ENCODE data around the gene ATCAY.
"Not testable (repeated sequence)": the region's sequence is repeated elsewhere in the genome, so short reads cannot be mapped to it uniquely, and the experiment has no call there.

The ATCAY gene

GRCh38 chr19:3949997-3950859 is 69.7 kb downstream of the ATCAY start:
- no peak for DNase-seq

GRCh38 chr19:3950871-3951861 is 70.7 kb downstream of the ATCAY start:
- no peak for DNase-seq

GRCh38 chr19:3952755-3953276 is 72.3 kb downstream of the ATCAY start:
- DNase-seq, result not testable (repeated sequence)

DNA sequence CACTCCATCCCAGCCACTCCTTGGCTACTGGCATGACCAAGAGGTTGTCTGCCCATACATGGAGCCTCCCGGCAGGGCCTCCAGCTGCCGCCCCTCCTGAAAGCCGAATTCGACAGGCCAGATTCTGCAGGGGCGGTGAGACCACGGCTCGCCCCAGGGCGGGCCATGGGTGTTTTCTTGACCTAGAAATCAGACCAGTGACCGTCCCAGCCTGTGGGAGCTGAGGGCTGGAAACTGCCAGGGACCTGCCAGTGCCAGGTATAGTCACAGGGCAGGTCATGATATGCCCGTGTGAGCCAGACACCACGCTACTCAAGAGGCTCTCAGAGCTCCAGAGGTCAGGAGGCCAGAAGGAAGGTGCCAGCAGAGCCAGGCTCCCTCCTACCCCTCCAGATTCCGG is 73.6 kb downstream of the ATCAY start:
- no peak for DNase-seq

DNA sequence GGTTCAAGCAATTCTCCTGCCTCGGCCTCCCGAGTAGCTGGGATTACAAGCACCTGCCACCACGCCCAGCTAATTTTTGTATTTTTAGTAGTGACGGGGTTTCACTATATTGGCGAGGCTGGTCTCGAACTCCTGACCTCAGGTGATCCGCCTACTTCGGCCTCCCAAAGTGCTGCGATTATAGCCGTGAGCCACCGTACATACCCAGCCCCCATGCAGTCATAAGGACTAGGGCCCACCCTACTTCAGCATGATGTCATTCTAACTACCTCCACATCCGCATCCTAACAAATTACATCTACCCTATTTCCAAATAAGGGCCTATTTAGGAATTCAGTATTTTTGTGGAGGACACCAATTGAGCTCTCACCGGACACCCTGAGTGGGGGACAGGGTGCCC is 74.8 kb downstream of the ATCAY start:
- DNase-seq, result not testable (repeated sequence)

GRCh38 chr19:3955688-3956087 is 75.2 kb downstream of the ATCAY start:
- DNase-seq, result no peak

GRCh38 chr19:3958836-3959765 is 78.6 kb downstream of the ATCAY start:
- no peak for DNase-seq

GRCh38 chr19:3959766-3960131 is 79.3 kb downstream of the ATCAY start:
- DNase-seq, result no peak

DNA sequence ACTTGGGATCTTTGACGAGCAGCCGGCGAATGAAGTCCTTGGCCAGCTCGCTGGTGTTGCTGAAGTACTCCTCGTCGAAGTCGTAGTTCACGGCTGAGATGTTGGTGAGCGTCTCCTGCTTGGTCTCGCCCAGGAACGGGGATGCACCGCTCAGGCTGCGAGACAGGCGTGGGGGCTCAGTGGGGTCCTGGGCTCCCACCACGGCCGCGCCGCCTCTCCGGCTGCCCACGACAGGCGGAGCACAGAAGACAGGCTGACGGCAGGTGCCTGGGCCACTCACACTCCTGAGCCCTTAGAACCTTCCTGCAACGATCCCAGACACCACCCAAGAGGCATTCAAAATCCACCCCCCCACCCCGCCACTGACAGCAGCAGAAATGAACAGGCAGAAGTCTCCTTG is 80.5 kb downstream of the ATCAY start:
- DNase-seq, result no peak

DNA sequence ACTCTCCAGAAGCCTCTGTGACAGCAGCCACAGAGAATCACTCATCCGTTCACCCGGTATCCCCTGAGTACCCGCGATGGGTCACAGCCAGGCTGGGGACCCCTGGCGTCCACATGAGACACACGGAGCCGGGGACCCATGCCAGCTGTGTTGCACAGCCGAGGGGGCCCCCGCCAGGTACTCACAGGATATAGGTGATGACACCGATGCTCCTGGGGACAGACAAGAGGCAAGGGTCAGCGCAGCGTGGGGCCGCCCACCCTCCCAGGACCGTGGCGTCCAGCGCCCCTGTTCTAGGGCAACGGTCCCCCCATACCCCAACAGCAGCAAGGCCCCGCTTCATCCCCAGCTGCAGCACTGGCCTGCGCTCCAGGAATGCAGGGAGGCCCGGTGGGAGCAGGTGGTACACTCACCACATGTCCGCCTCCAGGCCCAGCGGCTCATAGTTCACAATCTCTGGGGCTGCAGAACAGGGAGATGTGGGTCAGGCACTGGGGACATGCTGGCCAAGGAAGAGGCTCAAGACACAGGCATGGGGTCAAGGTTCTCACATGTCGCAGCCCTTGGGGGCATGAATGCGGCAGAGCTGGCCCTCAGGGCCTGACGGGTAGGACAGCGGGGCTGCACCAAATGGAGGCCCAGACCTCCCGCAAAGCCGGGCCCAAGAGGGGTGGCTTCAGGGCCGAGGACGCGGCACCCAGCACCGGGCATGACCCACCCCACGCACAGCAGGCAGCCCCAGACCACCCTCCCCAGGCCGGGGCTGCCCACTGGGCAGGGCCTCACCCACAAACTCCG is 83.2 kb downstream of the ATCAY start:
- DNase-seq, result no peak

DNA sequence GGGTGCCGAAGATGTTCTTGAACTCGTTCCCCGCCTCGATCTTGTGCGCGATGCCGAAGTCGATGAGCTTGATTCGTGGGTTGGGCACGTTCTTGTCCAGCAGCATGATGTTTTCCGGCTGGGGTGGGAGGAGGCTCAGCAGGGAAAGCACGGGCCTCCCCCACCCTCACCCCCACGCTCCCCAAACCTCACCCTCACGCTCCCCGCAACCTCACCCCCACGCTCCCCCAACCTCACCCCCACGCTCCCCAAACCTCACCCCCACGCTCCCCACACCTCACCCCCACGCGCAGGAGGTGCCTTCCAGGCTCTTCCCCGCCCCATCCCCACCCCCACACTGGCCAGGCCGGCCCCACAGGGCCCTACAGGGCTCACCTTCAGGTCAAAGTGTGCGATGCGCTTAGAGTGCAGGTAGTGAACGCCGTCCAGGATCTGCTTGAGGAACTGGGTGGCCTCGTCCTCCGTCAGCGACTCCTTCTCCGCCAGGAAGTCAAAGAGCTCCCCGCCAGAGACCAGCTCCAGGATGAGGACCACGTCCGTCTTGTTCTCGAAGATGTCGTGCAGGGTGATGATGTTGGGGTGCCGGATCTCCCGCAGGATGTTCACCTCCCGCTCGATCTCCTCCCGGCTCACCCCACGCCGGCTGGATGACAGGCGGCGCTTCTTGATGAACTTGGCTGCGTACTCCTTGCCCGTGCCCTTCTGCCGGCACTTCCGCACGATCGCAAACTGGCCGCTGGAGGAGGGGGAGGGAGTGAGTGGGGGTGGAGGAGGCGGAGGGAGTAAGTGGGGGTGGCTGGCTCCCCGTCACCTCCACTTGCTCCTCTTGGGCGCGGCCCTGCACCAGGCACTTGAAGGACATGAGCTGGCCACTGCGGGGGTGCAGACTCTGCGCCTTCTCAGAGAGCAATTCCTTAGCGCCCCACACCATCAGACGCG is 84.0 kb downstream of the ATCAY start:
- no peak for DNase-seq

GRCh38 chr19:3966051-3967017 is 85.8 kb downstream of the ATCAY start:
- no peak for DNase-seq

- DNase-seq, result not testable (repeated sequence)
These were observed 87.5 kb downstream of the ATCAY start for GRCh38 chr19:3967983-3968382.

DNA sequence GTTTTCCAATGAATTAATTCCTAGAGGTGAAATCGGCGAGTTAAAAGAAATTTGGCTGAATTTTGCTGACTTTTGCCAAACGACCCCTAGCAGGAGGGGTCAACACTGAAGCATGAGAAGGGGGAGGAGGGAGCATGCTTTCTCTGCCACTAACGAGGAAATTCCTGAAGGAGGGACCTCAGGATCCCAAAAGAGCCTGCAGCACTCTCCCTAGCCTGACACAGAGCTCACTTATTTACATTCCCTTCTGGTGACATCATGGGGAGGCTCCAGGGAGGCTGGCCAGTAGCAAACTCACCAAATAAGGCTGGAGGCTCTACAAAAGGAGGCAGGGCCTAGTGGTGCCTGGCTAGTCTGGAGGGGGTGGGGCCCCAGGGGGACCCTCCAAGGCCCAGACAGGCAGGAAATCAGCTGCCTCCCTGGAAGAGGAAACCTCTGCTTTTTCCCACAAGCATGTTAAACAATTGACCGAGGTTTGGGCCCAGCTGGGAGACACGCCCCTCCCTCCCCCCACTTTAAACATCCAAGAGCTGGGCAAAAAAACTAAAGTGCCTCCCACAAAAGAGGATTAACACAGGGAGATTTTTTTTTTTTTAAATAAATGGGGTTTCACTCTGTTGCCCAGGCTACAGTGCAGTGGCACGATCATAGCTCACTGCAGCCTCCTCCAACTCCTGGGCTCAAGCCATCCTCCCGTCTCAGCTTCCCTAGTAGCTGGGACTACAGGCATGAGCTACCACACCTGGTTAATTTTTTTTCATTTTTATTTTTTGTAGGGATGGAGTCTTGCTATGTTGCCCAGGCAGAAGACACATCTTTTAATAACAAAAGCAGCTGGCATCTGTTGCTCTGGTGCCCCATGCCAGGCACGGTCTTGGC is 88.3 kb downstream of the ATCAY start:
- DNase-seq, result no peak

DNA sequence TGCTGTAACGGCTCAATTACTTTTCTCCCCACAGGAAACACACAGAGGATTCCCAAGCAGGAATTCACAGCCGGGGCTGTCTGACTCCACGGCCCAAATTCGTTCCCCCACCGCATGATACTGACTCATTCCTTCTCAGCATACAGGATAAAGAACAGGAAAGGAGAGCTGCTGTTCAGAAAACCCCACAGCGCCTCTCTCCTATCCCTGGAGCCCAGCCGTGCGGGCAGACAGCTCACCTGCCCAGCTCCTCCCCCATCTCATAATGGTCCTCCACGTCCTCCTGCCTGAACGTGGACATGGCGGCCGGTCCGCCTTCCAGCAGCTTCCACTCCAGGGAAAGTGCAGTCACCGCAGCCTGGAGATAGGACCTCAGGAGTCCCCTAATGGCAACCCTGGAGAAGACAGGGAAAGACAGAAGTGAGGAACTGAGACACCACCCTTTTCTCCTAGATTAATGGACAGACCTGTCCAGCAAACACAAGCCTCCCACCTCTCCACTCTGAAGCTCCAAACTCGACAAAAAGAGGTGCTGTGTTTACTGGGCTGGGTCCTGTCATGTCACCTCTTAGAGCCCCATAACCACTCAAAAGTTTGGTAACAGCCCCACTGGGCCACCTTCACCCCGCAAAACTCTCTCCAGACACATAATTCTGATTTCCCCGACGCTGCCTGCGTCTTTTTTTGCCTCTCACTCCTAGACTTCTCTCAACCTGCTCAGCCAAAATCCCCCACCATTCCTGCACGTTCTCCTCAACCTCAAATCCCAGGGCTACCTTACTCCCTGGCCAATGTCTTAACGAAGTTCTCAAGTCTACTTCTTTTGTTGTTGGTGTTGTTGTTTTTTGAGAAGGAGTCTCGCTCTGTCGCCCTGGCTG is 89.2 kb downstream of the ATCAY start:
- DNase-seq, result no peak

DNA sequence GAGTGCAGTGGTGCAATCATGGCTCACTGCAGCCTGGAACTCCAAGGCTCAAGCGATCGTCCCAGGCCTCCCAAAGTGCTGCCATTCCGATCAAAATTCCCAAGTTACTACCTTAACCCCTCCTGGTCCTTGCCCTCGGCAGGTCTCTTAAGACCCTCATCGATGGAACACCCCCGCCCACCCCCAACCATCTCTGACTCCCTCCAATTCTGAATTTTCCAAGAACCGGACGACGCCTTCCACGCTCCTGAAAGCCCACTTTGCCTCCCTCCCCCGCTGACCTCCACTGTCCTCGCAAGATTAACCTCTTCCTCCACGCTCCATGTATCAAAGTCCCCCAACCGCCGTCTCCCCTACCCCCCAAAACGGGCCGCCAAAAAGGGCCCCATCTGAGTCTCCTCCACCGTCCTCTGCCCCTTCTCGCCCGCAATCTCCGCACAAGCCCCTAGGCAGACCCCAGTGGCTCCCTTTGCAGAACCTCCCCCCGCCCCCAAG is 89.9 kb downstream of the ATCAY start:
- no peak for DNase-seq
